Measurements from ENCODE around the gene ACO2.
"Not testable (repeated sequence)": the region's sequence is repeated elsewhere in the genome, so short reads cannot be mapped to it uniquely, and the experiment has no call there.

ACO2 gene

GRCh38 chr22:41543854-41544670 is 75.1 kb downstream of the ACO2 start, which contains the start of gene POLR3H:
TSS of gene POLR3H (minus strand) at chr22:41544470. CDS start at chr22:41544101, 369 bp downstream.
- DNase-seq, result peak; percentile 99

GRCh38 chr22:41544671-41545476 is 76.0 kb downstream of the ACO2 start:
- DNase-seq, result no peak

- no peak for DNase-seq
These were observed 79.9 kb downstream of the ACO2 start for GRCh38 chr22:41548830-41549211.

- DNase-seq, result no peak
These were observed 82.1 kb downstream of the ACO2 start for GRCh38 chr22:41550952-41551491.

- DNase-seq, result no peak
These were observed 83.1 kb downstream of the ACO2 start for GRCh38 chr22:41551877-41552582.

GRCh38 chr22:41555325-41555982 is 86.5 kb downstream of the ACO2 start:
- no peak for DNase-seq

GRCh38 chr22:41556561-41556960 is 87.6 kb downstream of the ACO2 start:
- DNase-seq, result no peak

GRCh38 chr22:41557401-41558240 is 88.7 kb downstream of the ACO2 start:
- no peak for DNase-seq

- not testable (repeated sequence) for DNase-seq
These were observed 89.3 kb downstream of the ACO2 start for GRCh38 chr22:41558241-41558630.

GRCh38 chr22:41560095-41560471 is 91.2 kb downstream of the ACO2 start:
- DNase-seq, result no peak

GRCh38 chr22:41561335-41561734 is 92.4 kb downstream of the ACO2 start:
- DNase-seq, result no peak

- DNase-seq, result no peak
These were observed 92.9 kb downstream of the ACO2 start for GRCh38 chr22:41561788-41562187.

- DNase-seq, result no peak
These were observed 93.5 kb downstream of the ACO2 start for GRCh38 chr22:41562461-41562860.

- no peak for DNase-seq
These were observed 94.3 kb downstream of the ACO2 start for GRCh38 chr22:41563051-41563711.

GRCh38 chr22:41564563-41564962 is 95.6 kb downstream of the ACO2 start:
- no peak for DNase-seq

- no peak for DNase-seq
These were observed 96.6 kb downstream of the ACO2 start for GRCh38 chr22:41565403-41566054.

GRCh38 chr22:41567512-41567768 is 98.5 kb downstream of the ACO2 start:
- DNase-seq, result no peak

GRCh38 chr22:41568811-41569210 is 99.9 kb downstream of the ACO2 start:
- DNase-seq, result no peak

GRCh38 chr22:41570221-41570620 is 101.3 kb downstream of the ACO2 start:
- DNase-seq, result no peak

- no peak for DNase-seq
These were observed 102.9 kb downstream of the ACO2 start for GRCh38 chr22:41571786-41572185.

GRCh38 chr22:41572305-41572704 is 103.4 kb downstream of the ACO2 start:
- DNase-seq, result not testable (repeated sequence)

Measured in activated effector memory CD4-positive, alpha-beta T cell treated with anti-CD3 and anti-CD28 coated beads, Interleukin-2, amount 50 U/mL, for 16 hours (primary cell).